Measurements from ENCODE around the gene KRTAP10-11.
"Not testable (repeated sequence)": the region's sequence is repeated elsewhere in the genome, so short reads cannot be mapped to it uniquely, and the experiment has no call there.

KRTAP10-11 gene

DNA sequence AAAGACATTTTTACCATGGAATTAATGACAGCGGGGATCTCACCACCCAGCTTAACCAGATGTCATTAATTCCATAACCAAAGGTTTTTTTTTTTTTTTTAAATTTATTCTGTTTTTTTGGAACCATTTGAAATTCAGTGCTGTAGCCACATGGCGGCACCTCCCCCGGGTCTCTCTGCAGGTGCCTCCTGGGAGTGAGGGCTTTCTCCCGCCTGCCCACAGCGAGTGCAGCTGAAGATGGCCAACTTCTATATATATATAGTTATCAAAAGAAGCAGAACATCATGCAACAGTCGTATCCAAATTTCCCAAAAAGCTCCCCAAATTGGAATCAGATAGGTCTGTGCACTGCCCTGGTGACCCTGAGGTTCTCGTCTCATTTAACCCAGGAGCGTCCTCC is 30.7 kb upstream of the KRTAP10-11 start:
- DNase-seq: no peak

DNA sequence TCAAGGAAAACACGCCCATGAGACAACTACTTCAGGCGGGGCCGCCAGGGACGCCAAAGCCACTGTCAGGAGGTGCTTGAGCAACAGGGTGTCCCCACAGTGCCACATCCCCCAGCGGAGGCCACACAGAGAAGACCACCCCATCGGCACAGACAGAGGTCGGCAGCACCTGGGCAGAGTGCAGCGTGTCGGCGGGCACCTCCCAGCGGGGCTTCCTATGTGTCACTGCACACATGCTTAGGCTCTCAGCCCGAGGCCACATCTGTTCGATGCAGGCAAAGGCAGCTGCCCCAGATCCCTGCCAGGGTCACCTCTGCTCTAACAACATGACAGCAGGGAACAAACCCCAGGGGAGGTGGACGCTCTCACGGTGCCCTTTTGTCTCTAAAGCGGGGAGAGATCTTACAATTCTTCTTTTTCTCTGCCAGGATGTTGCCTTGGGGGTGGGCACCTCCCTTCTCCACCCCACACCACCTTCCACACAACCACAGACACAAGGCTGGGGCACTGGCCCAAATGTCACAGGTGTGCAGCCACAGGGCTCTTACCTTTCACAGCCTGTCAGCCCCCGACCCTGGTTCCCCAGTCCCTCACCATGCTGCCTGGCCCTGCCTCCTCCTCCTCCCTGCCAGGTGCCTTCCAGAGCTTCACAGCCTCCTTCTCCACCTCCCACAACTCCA is 30.2 kb upstream of the KRTAP10-11 start:
- no peak for DNase-seq

DNA sequence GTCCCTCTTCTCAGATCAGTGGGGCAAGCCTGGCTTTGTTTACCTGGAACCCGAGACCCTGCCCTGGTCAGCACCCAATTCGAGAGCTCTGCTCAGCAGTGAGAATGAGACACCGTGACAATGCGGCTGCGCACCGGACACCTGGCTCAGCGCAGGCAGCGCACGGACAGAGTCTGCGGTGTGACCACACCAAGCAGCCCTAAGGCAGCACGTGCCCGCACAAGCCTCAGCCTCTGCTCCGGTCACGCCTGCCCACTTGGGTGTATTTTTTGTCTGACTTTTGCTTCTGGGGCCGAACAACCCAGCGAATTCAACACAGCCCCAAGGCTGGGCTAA is 29.7 kb upstream of the KRTAP10-11 start:
- no peak for DNase-seq

DNA sequence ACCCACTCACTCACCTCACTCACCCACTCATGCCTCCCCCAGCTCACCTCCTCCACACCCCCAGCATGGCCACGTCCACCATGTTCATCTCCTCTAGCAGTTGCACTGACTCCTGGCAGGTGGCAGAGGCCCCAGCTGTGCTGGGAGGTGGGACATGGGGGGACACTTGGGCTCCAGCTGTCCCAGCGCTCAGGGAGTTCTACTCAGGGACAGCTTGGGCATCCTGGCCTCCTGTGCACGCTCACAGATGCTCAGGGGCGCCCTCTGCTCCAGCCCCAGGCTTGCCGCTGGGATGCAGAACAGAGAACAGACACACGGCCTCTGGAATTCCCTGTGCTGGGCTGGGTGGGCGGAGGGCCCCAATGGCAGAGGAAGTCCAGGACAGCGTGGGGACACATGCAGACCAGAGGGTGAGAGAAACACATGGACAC is 29.1 kb upstream of the KRTAP10-11 start:
- DNase-seq: no peak

DNA sequence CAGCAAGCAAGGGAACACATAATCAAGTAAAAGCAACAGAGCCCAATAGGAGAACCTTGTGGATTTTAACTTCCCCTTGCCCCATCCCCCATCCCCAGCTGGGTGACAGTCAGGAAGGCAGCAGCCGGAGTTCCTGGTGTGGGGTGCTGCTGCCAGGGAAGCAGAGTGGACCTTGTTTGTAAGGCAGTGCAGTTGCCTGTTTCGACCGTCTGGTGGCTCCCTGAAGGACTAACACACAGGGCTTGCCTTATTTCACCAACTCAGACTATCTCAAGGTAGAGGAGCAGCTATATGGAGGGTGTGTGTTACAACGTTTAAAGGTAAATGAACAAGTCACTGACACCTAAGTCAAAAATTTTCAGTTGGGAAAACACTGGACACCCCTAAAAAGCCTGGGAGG is 27.7 kb upstream of the KRTAP10-11 start:
- no peak for DNase-seq

DNA sequence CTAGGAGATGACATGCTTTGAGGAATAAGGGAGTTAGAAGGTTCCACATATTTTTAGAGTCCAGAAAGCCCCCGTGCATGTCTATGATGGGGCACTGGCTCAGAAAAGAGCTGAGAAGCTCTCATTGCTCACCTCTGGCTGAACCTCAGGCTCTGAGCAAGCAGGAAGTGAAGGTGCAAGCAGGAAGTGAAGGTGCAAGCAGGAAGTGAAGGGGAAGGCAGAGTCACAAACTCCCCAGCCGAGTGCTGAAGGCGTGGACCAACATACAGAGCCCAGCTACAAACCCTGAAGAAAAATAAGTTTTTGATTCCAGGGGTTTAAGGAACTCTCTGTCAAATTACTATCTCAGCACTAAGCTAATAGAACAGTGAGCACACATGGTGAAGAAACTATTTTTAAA is 27.3 kb upstream of the KRTAP10-11 start:
- DNase-seq: no peak

DNA sequence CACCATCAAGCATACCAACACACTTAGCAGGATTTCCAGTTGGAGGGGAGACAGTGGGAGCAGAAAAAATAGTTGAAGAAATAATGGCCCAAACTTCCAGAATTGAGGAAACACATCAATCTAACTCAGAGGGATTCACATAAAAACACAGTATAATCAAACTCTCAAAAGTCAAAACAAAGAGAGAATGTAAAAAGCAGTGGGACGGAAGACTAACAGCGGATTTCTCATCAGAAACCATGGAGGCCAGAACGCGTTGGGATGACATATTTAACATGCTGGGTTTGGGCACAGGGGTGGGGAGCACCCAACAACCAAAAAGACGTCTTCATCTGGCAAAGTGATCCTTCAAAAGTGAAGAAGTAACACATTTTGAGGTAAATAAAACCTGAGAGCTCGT is 26.3 kb upstream of the KRTAP10-11 start:
- DNase-seq: no peak

DNA sequence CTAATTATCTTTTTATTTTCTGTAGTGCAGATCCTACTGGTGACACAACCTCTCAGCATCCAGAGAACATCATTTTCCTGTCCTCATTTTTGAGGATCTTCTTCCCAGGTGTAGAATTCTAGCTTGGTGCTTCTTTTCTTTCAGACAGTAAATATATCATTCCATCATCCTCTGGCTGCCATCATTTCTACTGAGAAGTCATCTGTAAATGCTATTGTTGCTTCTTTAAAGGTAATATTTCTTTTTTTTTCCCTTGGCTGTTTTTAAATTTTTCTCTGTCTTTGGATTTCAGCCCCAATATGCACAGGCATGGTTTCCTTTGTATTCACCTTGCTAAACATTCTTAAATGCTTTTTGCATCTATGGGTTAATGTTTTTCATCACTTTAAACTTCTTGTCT is 22.6 kb upstream of the KRTAP10-11 start:
- DNase-seq: no peak

DNA sequence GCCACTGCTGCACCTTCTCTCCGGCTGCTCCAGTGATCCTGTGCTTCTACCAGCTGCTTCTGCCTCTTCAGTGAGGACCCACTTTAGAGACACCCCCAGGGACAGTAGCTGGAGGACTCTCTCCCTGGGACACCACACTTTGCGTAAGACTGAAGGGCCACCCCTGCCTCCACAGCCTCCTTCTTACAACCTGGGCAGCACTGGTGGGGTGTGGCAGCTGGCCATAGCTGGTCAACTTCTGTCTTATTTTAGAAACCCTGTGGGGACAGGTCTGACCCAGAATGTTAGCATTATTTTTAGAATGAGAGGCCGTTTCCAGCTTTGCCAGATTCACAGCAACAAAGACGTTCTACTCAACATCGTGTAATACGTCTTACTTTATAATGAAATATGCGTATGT is 20.5 kb upstream of the KRTAP10-11 start:
- no peak for DNase-seq

DNA sequence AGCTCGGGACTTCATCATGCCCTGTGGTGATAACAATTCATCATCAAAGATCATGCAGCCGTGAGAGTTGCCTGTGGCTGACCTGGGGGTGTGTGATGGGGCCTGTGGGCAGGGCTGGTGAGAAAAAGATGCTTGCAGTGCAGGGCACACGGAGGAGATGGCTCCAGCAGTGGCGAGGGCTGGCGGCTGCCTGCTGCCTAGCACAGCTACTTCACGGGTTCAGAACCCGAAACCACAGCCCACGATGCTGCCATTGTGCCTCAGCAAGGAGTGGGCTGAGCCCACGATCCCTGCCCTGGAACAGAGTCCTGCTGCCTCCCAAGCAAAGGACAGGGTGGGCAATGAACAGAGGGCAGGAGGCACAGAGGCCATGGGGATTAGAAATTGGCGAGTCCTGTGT is 20.0 kb upstream of the KRTAP10-11 start:
- DNase-seq: no peak

DNA sequence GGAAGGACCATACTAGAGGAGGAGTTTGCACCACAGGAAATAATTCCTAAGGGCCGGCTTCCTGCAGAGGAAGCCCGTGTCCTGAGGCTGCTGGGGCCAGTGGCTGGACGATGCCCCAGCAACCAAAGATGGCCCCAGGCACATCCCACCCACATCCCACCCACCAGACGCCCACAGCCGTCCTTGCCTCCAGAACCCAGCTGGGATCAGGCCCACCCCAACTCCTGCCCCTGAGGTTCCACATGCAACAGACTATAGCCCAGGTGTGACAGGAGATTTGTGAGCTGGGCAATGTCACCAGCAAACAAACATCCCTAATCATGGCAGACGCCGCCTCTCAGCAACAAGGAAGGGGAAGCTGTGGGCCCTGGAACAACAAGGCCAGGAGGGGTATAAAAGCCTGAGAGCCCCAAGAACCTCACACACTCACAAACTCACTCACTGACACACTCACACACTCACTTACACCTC is 19.5 kb upstream of the KRTAP10-11 start, which contains the start of gene KRTAP10-9:
TSS of gene KRTAP10-9 (plus strand) at position 421 of the 471 bp plus-strand sequence. CDS start 79 bp downstream, outside the sequence.
- no peak for DNase-seq

DNA sequence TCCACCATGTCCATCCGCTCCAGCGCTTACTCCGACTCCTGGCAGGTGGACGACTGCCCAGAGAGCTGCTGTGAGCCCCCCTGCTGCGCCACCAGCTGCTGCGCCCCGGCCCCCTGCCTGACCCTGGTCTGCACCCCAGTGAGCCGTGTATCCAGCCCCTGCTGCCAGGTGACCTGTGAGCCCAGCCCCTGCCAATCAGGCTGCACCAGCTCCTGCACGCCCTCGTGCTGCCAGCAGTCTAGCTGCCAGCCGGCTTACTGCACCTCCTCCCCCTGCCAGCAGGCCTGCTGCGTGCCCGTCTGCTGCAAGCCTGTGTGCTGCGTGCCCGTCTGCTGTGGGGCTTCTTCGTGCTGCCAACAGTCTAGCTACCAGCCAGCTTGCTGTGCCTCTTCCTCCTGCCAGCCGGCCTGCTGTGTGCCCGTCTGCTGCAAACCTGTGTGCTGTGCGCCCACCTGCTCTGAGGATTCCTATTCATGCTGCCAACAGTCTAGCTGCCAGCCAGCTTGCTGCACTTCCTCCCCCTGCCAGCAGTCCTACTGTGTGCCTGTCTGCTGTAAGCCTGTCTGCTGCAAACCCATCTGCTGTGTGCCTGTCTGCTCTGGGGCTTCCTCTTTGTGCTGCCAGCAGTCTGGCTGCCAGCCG is 18.9 kb upstream of the KRTAP10-11 start:
- DNase-seq: not testable (repeated sequence)

DNA sequence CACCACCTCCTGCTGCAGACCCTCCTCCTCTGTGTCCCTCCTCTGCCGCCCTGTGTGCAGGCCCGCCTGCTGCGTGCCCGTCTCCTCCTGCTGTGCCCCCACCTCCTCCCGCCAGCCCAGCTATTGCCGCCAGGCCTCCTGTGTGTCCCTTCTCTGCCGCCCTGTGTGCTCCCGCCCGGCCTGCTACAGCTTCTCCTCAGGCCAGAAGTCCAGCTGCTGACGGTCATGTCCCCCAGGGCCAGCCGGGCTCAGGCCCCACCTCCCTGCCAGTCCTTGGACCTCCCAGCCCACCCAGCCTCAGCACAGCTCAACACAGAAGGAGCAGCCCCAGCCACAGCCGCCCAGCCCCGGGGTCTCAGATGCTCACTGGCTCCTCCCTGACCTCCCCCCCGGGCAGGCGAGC is 18.4 kb upstream of the KRTAP10-11 start:
- DNase-seq: not testable (repeated sequence)

DNA sequence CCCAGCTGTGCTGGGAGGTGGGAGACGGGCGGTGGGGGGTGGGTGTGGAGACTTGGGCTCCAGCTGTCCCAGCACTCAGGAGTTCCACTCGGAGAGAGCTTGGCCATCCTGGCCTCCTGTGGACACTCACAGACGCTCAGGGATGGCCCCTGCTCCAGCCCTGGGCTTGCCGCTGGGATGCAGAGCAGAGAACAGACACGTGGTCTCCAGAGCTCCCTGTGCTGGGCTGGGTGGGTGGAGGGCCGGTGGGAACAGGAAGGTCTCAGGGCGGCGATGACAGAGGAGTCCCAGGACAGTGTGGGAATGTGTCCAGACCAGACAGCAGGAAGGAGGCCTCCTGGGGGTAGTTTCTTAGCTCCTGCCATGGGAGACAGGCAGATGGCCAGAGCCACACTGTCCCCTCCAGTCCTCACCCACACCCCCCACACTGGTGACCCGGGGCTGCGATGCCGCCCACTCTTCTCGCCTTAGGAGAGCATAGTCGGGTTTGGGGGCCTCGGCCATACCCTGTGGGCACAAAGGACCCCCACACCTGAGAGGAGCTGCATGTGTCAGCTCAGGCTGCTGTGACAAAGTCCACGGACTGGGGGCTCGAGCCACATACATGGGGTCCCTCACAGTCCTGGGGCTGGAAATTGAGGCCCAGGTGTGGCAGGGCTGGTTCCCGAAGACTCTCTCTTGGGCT is 17.4 kb upstream of the KRTAP10-11 start:
- DNase-seq: no peak

DNA sequence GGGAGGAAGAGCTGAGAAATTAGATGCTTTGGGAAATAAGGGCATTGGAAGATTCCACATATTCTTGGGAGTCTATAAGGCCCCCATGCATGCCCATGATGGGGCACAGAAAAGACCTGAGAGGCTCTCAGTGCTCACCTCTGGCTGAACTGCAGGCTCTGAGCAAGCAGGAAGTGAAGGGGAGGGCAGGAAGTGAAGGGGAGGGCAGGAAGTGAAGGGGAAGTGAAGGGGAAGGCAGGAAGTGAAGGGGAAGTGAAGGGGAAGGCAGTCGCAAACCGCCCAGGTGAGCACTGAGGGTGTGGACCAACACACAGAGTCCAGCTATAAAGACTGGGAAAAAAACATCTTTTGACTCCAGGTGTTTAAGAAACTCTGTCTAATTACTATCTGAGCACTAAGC is 15.8 kb upstream of the KRTAP10-11 start:
- DNase-seq: no peak

DNA sequence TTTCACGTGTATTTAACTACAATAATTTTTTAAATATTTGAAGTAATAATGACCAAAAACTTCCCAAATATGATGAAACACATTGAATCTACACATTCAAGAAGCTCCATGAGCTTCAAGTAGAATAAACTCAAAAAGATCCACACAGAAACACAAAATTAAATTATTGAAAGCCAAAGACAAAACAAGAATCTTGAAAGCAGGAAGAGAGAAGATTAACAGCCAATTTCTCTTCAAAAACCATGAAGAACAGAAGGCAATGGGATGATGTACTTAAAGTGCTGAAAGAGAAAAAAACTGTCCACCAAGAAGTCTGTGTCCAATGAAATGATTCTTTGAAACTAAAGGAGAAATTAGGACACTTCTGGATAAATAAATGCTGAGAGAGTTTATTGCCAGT is 14.1 kb upstream of the KRTAP10-11 start:
- no peak for DNase-seq

DNA sequence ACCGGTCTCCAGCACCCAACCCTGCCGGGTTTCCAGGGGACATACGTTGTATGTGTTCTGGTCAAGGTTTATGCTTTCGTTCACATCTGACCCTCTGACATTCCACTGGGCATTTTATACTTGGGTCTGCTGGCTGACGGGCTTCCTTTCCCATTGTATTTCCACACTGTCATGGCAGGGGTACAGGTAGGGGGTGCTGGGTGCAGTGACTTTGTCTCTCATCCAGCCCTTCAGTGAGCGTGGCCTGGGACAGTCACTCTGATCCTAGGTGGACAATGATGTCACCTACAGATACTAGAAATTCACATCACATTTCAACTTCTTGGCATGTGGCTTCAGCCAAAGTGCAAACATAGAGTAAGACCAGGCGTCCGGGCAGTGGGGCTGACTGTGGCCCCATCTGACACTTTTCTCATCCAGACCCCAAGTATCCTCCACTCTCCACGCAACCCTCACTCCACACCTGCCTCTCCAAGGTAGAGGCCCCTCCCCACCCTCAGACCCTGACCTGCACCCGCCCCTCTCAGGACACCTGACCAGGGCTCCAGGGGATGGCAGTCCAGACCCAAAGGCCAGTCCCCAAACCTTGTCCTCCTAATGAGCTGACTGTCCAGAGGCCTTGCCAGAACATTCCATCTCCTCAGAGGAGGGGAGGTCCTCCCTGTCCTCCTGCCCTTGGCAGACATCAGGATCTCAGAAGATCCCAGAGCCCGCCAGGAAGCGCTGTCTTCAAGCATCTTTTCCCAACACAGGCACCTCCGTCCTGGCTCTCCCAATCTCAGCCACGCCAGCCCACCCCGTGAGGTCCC is 9.8 kb upstream of the KRTAP10-11 start:
- no peak for DNase-seq

DNA sequence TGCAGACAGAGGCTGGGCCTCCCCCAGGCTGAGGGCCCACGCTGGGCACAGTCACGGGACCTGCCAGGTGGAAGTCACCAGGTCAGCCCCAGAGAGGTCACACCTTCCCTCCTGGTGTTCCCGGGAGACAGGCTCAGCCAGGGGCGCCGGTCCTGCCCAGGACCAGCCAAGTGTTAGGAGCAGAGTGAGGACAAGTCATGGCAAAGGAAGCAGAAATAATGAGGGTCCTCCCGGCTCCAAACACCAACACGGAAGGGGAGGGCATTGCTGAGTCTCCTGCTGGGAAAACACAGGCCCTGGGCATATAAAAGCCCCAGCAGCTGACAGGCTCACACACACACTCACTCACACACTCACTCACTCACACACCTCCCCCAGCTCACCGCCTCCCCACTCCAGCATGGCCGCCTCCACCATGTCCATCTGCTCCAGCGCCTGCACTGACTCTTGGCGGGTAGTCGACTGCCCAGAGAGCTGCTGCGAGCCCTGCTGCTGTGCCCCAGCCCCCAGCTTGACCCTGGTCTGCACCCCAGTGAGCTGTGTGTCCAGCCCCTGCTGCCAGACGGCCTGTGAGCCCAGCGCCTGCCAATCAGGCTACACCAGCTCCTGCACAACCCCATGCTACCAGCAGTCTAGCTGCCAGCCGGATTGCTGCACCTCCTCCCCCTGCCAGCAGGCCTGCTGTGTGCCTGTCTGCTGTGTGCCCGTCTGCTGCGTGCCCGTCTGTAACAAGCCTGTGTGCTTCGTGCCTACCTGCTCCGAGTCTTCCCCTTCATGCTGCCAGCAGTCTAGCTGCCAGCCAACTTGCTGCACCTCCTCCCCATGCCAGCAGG is 9.0 kb upstream of the KRTAP10-11 start, which contains the start of gene KRTAP10-10:
TSS of gene KRTAP10-10 (plus strand) at position 339 of the 833 bp plus-strand sequence. CDS start at position 401, 62 bp downstream.
- DNase-seq: no peak

DNA sequence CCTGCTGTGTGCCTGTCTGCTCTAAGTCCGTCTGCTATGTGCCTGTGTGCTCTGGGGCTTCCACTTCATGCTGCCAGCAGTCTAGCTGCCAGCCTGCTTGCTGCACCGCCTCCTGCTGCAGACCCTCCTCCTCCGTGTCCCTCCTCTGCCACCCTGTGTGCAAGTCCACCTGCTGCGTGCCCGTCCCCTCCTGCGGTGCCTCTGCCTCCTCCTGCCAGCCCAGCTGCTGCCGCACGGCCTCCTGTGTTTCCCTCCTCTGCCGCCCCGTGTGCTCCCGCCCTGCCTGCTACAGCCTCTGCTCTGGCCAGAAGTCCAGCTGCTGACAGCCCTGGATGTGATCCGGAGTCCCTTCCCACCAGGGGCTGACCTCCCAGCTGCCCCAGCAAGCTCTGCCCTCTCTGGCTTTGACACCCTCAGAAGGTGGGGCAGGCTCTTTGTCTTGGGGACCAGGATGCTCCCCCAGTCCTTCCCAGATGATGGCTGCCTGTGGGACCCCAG is 8.3 kb upstream of the KRTAP10-11 start:
- not testable (repeated sequence) for DNase-seq

DNA sequence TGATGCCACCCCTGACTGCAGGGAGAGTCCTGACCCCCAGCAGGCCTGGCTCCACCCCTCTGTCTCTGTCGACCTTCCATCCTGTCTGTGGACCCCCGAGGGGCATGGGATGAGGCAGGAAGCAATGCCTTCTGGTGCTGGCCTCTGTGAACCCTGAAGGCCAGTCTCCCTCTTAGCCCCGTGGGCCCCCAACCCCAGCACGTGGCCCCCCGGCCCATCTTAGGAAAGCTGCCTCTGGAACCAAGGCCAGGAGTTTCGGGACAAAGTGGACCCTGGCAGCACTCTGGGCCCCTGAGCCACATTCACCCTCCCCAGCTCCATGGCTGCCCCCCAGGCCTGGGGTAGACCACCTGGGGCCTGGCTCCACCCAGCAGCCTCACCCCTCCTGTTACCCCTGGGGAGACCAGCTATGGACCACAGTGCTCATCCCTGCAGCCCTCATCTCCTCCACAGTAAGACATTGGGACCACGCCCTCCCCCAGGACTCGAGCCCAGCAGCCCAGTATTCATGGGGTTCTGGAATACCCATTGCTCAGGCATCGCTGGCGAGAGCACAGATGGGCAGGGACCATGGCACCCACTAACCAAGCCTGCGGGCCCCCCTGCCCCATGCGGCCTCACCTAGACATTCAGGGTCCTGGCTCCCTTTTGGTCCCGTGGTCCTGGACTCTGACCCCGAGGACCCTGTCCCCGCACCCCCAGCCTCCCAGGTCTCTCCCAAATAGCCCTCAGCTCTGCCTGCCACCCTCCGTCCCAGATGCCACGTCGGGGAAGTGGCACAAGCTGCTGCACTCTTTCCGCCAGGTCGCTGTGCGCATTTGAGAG is 7.5 kb upstream of the KRTAP10-11 start:
- not testable (repeated sequence) for DNase-seq

DNA sequence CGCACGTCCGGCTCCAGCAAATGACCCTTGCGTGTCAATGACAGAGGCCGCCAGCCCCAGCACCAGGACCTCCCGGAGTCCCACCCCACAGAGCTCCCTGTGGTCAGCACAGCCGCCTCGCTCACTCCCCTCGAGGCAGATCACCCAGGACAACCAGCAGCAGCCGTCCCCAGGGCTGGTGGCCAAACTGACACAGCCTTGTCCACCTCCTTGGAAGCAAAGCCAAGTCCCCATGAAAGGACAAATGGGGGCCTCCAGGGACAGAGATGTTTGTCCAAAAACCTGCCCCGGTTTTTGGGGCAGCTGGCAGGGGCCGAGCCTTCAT is 6.9 kb upstream of the KRTAP10-11 start:
- DNase-seq: no peak

All from NCI-H2081 treated with DMSO at 0.1 percent for 48 hours (cell line).